Hematopoietic multipotent progenitor cell treated with erythropoietin and hydrocortisone succinate and interleukin-3 and kit ligand, for 6 days (in vitro differentiated cells): ENCODE measurements around the gene RRP1B.
"Not testable (repeated sequence)": the region's sequence is repeated elsewhere in the genome, so short reads cannot be mapped to it uniquely, and the experiment has no call there.

Source experiments
- DNase-seq: peaks from one replicate; pipeline ENCODE4 v3.0.0-alpha.2; 2015

RRP1B gene

GRCh38 chr21:43703035-43703880 is 43.9 kb downstream of the RRP1B start:
- peak; percentile 54 for DNase-seq

- DNase-seq, result no peak
Observed at GRCh38 chr21:43707462-43707861, 48.1 kb downstream of the RRP1B start.

- no peak for DNase-seq
Observed at GRCh38 chr21:43708745-43709381, 49.5 kb downstream of the RRP1B start.

- no peak for DNase-seq
Observed at GRCh38 chr21:43712268-43712942, 53.0 kb downstream of the RRP1B start.

- not testable (repeated sequence) for DNase-seq
Observed at GRCh38 chr21:43713123-43713522, 53.8 kb downstream of the RRP1B start.

GRCh38 chr21:43716376-43717165 is 57.2 kb downstream of the RRP1B start:
- no peak for DNase-seq

- DNase-seq, result no peak
Observed at GRCh38 chr21:43717166-43717853, 58.0 kb downstream of the RRP1B start.

- DNase-seq, result peak; percentile 39
Observed at GRCh38 chr21:43717967-43718871, 58.9 kb downstream of the RRP1B start.

GRCh38 chr21:43718872-43719747 is 59.8 kb downstream of the RRP1B start, which contains the start of gene PDXK:
TSS of gene PDXK (plus strand) at chr21:43719129. CDS start at chr21:43719295, 166 bp downstream.
- peak; percentile 89 for DNase-seq

GRCh38 chr21:43719748-43720538 is 60.6 kb downstream of the RRP1B start:
- peak; percentile 38 for DNase-seq

- no peak for DNase-seq
Observed at GRCh38 chr21:43720539-43721166, 61.3 kb downstream of the RRP1B start.

GRCh38 chr21:43721206-43721605 is 61.8 kb downstream of the RRP1B start:
- DNase-seq, result no peak

GRCh38 chr21:43721939-43722338 is 62.6 kb downstream of the RRP1B start:
- no peak for DNase-seq

- no peak for DNase-seq
Observed at GRCh38 chr21:43723648-43724047, 64.3 kb downstream of the RRP1B start.

GRCh38 chr21:43726686-43727518 is 67.5 kb downstream of the RRP1B start:
- DNase-seq, result peak; percentile 68

- peak; percentile 54 for DNase-seq
Observed at GRCh38 chr21:43727519-43728153, 68.3 kb downstream of the RRP1B start.

- no peak for DNase-seq
Observed at GRCh38 chr21:43728154-43728466, 68.8 kb downstream of the RRP1B start.
